GF-D8 (cell line): ENCODE measurements around the gene SELL.
"Not testable (repeated sequence)": the region's sequence is repeated elsewhere in the genome, so short reads cannot be mapped to it uniquely, and the experiment has no call there.

Experiments
- DNase-seq: peaks from one replicate; lab custom pipeline; 2025; lab: John Stamatoyannopoulos, UW

SELL gene

DNA sequence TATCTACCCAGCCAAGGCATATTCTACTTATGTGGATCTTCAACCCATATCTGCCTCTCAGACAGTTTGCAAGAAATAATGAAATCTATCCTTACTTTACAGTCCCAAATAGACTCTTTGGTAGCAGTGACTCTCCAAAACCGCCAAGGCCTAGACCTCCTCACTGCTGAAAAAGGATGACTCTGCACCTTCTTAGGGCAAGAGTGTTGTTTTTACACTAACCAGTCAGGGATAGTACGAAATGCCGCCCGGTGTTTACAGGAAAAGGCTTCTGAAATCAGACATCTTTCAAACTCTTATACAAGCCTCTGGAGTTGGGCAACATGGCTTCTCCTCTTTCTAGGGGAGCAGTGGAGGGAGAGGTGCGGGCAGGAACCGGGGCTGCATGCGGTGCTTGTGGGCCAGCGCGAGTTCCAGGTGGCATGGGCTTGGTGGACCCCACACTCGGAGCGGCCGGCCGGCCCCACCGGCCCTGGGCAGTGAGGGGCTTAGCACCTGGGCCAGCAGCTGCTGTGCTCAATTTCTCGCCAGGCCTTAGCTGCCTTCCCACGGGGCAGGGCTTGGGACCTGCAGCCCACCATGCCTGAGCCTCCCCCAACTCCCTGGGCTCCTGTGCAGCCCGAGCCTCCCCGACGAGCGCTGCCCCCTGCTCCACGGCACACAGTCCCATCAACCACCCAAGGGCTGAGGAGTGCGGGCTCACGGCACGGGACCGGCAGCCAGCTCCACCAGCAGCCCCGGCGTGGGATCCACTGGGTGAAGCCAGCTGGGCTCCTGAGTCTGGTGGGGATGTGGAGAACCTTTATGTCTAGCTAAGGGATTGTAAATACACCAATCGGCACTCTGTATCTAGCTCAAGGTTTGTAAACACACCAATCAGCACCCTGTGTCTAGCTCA lies 43.5 kb downstream of the SELL start:
- not testable (repeated sequence) for DNase-seq

DNA sequence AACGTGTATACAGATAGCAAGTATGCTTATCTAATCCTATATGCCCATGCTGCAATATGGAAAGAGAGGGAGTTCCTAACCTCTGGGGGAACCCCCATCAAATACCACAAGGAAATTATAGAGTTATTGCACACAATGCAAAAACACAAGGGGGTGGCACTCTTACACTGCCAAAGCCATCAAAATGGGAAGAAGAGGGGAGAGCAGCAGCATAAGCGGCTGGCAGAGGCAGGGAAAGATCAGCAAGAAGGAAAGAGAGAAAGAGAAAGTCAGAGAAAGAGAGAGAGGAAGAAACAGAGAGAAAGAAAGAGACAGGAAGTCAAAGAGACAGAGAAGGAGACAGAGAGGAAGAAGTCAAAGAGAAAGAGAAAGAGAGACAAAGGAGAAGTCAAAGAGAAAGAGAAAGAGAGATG lies 44.2 kb downstream of the SELL start:
- DNase-seq: not testable (repeated sequence)

DNA sequence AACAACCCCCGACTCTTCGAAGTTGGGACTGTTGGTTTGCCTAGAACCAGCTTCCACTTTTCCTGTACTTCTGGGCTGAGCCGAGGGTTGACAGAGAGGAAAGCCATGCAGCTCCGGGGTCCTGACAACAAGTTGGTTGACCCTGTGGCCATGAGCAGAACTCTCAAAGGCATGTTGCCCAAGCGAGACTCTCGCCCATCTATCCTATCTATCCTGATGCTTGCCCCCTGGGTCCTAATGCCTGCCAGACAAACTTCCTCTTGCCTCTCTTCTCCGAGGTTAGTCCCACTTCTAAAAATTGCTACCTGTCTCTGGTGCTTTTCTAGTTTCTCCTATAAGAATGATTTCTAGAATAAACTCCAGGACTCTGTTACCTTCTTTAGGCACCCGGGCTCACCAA lies 48.7 kb downstream of the SELL start:
- not testable (repeated sequence) for DNase-seq

DNA sequence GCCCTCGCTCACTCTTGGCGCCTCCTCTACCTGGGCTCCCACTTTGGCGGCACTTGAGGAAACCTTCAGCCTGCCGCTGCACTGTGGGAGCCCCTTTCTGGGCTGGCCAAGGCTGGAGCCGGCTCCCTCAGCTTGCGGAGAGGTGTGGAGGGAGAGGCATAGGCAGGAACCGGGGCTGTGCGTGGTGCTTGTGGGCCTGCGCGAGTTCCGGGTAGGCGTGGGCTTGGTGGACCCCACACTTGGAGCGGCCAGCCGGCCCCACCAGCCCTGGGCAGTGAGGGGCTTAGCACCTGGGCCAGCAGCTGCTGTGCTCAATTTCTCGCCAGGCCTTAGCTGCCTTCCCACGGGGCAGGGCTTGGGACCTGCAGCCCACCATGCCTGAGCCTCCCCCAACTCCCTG lies 50.4 kb downstream of the SELL start:
- DNase-seq: not testable (repeated sequence)

DNA sequence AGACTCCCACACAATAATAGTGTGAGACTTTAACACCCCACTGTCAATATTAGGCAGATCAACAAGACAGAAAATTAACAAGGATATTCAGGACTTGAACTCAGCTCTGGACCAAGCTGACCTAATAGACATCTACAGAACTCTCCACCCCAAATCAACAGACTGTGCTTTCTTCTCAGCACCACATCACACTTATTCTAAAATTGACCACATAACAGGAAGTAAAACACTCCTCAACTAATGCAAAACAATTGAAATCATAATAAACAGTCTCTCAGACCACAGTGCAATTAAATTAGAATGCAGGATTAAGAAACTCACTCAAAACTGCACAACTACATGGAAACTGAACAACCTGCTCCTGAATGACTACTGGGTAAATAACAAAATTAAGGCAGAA lies 52.6 kb downstream of the SELL start:
- not testable (repeated sequence) for DNase-seq

DNA sequence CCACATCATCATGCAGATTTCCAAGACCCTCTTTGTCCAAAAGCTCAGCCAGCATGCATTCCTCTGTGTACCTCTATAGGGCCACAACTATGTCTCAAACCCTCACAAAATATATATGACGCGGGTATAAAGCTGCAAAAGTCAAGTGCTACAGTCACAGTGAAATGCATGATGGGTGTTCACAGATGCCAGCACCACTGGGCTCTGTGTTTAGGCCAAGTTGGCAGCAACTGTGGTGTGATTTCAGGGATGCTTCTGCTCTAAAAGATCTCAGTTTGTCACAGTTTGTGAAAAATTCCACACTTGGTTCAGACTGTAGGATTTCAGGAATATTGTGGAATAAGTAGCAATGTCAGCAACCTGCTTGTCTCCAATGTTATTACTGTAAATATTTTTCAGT lies 57.5 kb downstream of the SELL start:
- no peak for DNase-seq

DNA sequence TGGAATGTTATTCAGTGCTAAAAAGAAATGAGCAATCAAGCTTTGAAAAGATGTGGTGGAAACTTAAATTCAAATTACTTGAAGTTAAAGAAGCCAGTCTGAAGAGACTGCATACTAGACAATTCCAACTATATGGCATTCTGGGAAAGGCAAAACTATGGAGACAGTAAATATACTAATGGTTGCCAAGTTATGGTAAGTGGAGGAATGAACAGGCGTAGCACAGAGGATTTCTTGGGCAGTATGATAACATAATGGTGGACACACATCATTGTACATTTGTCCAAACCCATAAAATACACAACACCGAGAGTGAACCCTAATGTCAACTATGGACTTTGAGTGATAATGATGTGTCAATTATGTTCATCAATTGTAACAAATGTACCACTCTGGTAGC lies 60.4 kb downstream of the SELL start:
- no peak for DNase-seq

DNA sequence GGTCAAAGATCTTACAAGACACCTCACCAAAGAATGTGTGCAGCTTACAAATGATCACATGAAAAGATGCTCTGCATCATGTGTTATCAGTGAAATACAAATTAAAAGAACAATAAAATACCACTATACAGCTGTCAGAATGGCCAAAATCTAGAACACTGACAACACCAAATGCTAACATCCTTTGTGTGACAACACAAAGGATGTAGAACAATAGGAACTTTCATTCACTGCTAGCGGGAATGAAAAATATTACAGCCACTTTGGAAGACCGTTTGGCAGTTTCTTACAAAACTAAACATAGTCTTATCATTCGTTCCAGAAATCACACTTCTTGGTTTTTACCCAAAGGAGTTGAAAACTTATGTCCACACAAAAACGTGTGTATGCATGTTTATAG lies 60.9 kb downstream of the SELL start:
- no peak for DNase-seq

DNA sequence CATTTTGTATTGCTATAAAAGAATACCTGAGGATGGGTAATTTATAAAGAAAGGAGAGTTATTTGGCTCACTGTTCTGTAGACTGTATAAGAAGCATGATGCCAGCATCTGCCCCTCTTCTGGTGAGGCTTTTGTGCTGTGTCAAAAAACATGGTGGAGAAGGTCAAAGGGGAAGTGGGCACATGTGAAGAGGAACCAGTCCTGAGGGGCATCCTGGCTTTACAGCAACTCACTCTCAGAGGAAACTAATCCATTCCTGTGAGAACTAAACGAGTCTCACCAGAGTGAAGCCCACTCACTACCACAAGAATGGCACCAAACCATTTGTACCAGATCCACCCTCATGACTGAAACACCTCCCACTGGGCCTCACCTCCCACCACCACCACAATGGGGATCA lies 62.7 kb downstream of the SELL start:
- DNase-seq: no peak

DNA sequence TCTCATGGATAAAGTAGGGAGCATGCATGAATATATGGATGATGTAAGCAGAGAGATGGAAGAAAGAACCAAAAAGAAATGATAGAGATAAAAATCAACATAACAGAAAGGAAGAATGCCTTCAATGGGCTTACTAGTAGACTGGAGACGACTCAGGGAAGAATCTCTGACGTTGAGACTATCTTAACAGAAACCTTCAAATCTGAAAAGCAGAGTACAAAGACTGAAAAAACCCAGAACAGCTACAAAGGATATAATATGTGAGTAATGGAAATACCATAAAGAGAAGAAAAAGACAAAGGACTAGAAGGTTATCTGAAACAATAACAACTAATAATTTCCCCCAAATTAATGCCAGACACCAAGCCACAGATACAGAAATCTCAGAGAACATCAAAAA lies 63.2 kb downstream of the SELL start:
- DNase-seq: no peak

DNA sequence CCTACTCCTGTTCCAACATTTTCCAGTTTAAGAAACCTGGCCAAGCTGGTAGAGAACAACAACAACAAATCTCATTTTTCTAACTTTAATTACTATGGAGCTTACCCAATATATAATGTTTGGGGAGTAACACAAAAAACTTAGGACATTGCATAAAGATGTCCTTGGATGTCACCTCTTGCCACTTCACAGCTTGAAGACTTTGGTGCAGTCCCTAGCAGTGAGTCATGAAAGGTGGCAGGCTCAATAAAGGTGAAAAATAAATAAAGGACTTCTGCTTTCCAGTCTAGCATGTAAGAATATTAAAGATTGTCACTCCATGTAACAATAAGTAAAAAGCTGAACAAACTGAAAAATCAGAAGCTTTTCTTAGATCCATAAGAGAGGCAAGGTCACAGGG lies 63.9 kb downstream of the SELL start:
- no peak for DNase-seq

DNA sequence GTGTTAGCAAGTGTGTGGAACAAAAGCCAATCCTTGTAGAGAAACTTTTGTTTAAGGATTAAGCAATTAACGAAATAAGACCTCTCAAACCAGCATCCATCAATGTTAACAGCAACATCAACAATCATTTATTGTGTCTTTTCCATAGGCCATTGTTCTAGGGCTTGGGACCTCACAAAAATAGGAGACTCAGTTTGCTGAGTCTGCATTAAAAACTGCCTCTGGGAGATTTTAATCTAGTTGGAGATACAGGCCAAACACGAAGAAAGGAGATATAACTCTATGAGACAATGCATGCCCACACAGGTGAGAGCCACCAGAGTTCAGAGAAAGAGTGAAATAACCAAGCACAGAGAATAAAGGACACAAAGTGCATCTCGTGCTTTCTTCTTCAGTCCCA lies 67.1 kb downstream of the SELL start:
- DNase-seq: no peak
